Stomach (tissue), 9 donors: ENCODE measurements around the gene CALN1. TPM values are rescaled to one million over a fixed set of nuclear protein-coding genes. Genes with fewer than 3 reads are reported as not detected.

Source experiments
- DNase-seq, 2 donors: peaks; one replicate each; pipeline versions ENCODE4 v3.0.0 to v3.0.0-alpha.2; 2013 to 2019
- H3K27ac ChIP-seq, 5 donors: fragments of 200-600 bp in 4 of 5; sonication (generic) in 4 of 5; one replicate each; pipeline ENCODE4 v1.5.1; 2013 to 2019; ENCODE audit warnings: mild to moderate bottlenecking in 1 of 5, moderate library complexity in 1 of 5
- H3K27me3 ChIP-seq, 3 donors: fragments of 200-600 bp; sonication (generic); one replicate each; pipeline ENCODE4 v1.5.1; 2017 to 2019; ENCODE audit warnings: mixed run types in 1 of 3
- H3K36me3 ChIP-seq, 4 donors: fragments of 200-600 bp; sonication (generic); 1 replicate in 3 of 4; 2 replicates in 1 of 4; pipeline ENCODE4 v1.5.1; 2016 to 2019
- H3K4me1 ChIP-seq, 4 donors: fragments of 200-600 bp; sonication (generic); one replicate each; pipeline ENCODE4 v1.5.1; 2016 to 2019
- H3K4me3 ChIP-seq, 4 donors: fragments of 200-600 bp; sonication (generic) in 3 of 4; one replicate each; pipeline ENCODE4 v1.5.1; 2016 to 2019; ENCODE audit warnings: mild to moderate bottlenecking in 1 of 4
- H3K9me3 ChIP-seq, 4 donors: fragments of 200-600 bp; sonication (generic); one replicate each; pipeline ENCODE4 v1.5.1; 2016 to 2019
- CTCF ChIP-seq, 7 experiments: fragments of 450-650 bp in 4 of 7; fragments of 200-600 bp in 3 of 7; sonication (generic) in 3 of 7; IDR thresholded peaks; one replicate each; pipeline ENCODE4 v1.5.1; 2016 to 2019; ENCODE audit warnings: antibody characterized with exemption in 7 of 7, control low read depth in 2 of 7, mild to moderate bottlenecking in 1 of 7
- EP300 ChIP-seq: sonication (generic); formaldehyde crosslinking; IDR thresholded peaks from one replicate; pipeline ENCODE4 v1.6.1; 2017; ENCODE audit warnings: antibody characterized with exemption
- POLR2A ChIP-seq, 4 donors: fragments of 450-650 bp; IDR thresholded peaks; one replicate each; pipeline ENCODE4 v1.6.1; 2016; ENCODE audit warnings: antibody characterized with exemption in 4 of 4, control low read depth in 2 of 4, mild to moderate bottlenecking in 1 of 4, moderate library complexity in 1 of 4
- POLR2AphosphoS5 ChIP-seq, 3 donors: sonication (generic); formaldehyde crosslinking; IDR thresholded peaks; one replicate each; pipeline ENCODE4 v1.6.1; 2016; ENCODE audit warnings: antibody characterized with exemption in 3 of 3
- WGBS, 5 donors: extraction: QIAGEN DNeasy Blood & Tissue Kit in 3 of 5; methylation state at CpG; one replicate each; pipeline versions ENCODE4 v1.1.5 to v1.1.7; 2013 to 2018; 5-methylcytosine and 5-hydroxymethylcytosine counted together
- intact Hi-C: fragments of 100-400 bp; cut with DNase I; formaldehyde crosslinking; loops from one replicate; pipeline ENCODE4 v1.15.1; 2023; ENCODE audit warnings: low total_unique reads
- polyA plus RNA-seq, 3 donors: library from polyadenylated mRNA; stranded (reverse); fragments of 200-250 nt; gene quantifications; one replicate each; pipeline ENCODE4 v1.2.3, GENCODE V29; 2013
- total RNA-seq, 5 donors: library from RNA; depleted of rRNA; stranded (reverse); fragments of >200 nt; gene quantifications; one replicate each; pipeline versions ENCODE4 v1.1.0 to v1.2.3, GENCODE V29; 2014 to 2016
- donor health status: healthy with polysubstance abuse.
- donor health status: Bipolar disorder and iron deficiency.
- donor health status: healthy.

The CALN1 gene
- total and polyA plus RNA-seq, 8 donors: under 0.01 to 51.9 (median 0.37) TPM; not detected in 5

DNA sequence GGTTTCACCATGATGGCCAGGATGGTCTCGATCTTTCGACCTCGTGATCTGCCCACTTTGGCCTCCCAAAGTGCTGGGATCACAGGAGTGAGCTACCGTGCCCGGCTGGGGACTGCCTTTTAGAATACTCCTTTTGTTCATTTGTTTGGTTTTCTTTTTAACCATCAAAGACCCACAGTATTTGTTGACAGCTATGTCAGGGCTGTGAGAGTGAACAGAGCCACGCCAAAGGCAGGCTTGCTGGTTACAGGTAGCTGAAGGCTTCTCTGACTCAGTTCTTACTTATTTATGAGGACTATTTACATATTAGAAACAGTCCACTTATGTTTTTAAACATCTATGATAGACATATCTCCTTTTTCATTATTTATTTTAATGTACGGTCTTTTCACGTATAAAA, 544.5 kb downstream of the CALN1 start:
- intact Hi-C loops: no loop called here

DNA sequence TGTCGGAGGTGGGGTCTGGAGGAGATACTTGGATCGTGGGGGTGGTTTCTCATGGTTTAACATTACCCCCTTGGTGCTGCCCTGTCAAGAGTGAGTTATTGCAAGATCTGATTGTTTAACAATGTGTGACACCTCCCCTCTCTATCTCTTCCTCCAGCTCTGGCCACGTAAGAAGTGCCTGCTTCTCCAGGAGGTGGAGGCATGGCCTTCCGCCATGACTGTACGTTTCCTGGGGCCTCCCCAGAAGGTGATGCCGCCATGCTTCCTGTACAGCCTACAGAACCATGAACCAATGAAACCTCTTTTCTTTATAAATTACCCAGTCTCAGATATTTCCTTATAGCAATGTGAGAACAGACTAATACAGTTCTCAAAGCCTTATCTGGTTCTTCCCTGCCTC, 547.0 kb downstream of the CALN1 start:
- peaks cover 0 to 4% (median 0%) of the 10 kb centered on the region in 4 donors for H3K9me3 ChIP-seq
- intact Hi-C loops: no loop called here

More for the DNA sequence above, 544.5 kb downstream of the CALN1 start:
- no peak for DNase-seq
- TF ChIP-seq CTCF (IDR thresholded peaks at IDR 0.05) (no peak), POLR2AphosphoS5 (IDR thresholded peaks at IDR 0.05) (no peak), POLR2A (IDR thresholded peaks at IDR 0.05) (no peak), EP300 (no peak)
- Histone ChIP-seq H3K4me3 (no peak overlapping the region), H3K27ac (no peak overlapping the region), H3K4me1 (no peaks in the 10 kb centered on the region), H3K27me3 (no peaks in the 10 kb centered on the region), H3K9me3 (peaks cover 0 to 4% (median 0%) of the 10 kb centered on the region in 4 donors), H3K36me3 (no peaks in the 10 kb centered on the region)
- whole genome bisulfite sequencing, 5 donors: 59 to 73% (median 71%) methylated on average over 8 of the region's 8 CpGs

GRCh38 chr7:71864130-71864529, 548.0 kb downstream of the CALN1 start:
- no peak for TF ChIP-seq CTCF (IDR thresholded peaks at IDR 0.05)
- TF ChIP-seq POLR2AphosphoS5 (IDR thresholded peaks at IDR 0.05): no peak
- no peak for TF ChIP-seq POLR2A (IDR thresholded peaks at IDR 0.05)
- no peak for TF ChIP-seq EP300
- intact Hi-C loops: no loop called here

More for the DNA sequence above, 547.0 kb downstream of the CALN1 start:
- Histone ChIP-seq H3K36me3 (no peaks in the 10 kb centered on the region), H3K4me3 (no peak overlapping the region), H3K27me3 (no peaks in the 10 kb centered on the region), H3K4me1 (no peaks in the 10 kb centered on the region), H3K27ac (no peak overlapping the region)
- TF ChIP-seq CTCF (IDR thresholded peaks at IDR 0.05): no peak
- no peak for TF ChIP-seq EP300
- no peak for TF ChIP-seq POLR2A (IDR thresholded peaks at IDR 0.05)
- TF ChIP-seq POLR2AphosphoS5 (IDR thresholded peaks at IDR 0.05): no peak
- WGBS, 5 donors: 65 to 75% (median 67%) methylated on average over 6 of the region's 6 CpGs
- DNase-seq: no peak

DNA sequence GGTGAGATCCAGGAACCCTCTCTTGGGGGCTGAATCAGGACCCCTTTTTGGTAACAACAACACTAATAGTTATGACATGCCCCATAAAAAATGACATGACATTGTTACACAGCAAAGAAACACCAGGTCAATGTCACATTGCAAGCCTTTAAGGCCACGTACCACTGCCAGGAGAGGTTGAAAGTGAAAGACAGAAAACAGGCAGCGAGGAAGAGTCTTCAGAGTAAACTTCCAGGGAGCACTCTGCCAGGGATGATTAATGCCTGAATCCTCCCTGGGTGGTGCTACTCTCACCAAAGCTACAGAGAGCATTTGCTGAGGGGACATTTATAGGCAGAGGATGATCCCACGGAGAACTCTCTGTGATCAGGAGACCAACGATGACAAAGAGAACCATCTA, 551.6 kb downstream of the CALN1 start:
- H3K4me3 ChIP-seq: no peak overlapping the region
- H3K27ac ChIP-seq: no peak overlapping the region
- WGBS, 5 donors: 64 to 82% (median 72%) methylated on average over 4 of the region's 4 CpGs
- H3K36me3 ChIP-seq: no peaks in the 10 kb centered on the region
- no peak for DNase-seq
- H3K9me3 ChIP-seq: no peaks in the 10 kb centered on the region
- no peaks in the 10 kb centered on the region for H3K27me3 ChIP-seq
- TF ChIP-seq CTCF (IDR thresholded peaks at IDR 0.05) (no peak), POLR2AphosphoS5 (IDR thresholded peaks at IDR 0.05) (no peak), EP300 (no peak), POLR2A (IDR thresholded peaks at IDR 0.05) (no peak)
- intact Hi-C loops: no loop called here
- H3K4me1 ChIP-seq: no peaks in the 10 kb centered on the region

More at GRCh38 chr7:71864130-71864529, 548.0 kb downstream of the CALN1 start:
- H3K36me3 ChIP-seq: no peaks in the 10 kb centered on the region
- H3K27ac ChIP-seq: no peak overlapping the region
- H3K4me1 ChIP-seq: no peaks in the 10 kb centered on the region
- H3K9me3 ChIP-seq: peaks cover 0 to 4% (median 0%) of the 10 kb centered on the region in 4 donors
- DNase-seq: no peak
- no peak overlapping the region for H3K4me3 ChIP-seq
- 81 to 94% (median 88%) methylated on average over 4 of the region's 4 CpGs for WGBS, 5 donors
- no peaks in the 10 kb centered on the region for H3K27me3 ChIP-seq
